OCI-LY7 (cell line): ENCODE data around the gene DLGAP1.

ENCODE experiments used
- EZH2phosphoT487 ChIP-seq: fragments of 200-600 bp; sonication (generic); IDR thresholded peaks from 2 replicates; pipeline ENCODE4 v1.6.1; 2018; ENCODE audit warnings: low read depth, borderline replicate concordance, mild to moderate bottlenecking, mixed run types, antibody characterized with exemption, low read length, moderate library complexity, mixed read lengths
- TF ChIP-seq, protein P1 (sequence below): fragments of 200-600 bp; sonication (generic); conservative IDR thresholded peaks from 2 replicates; pipeline ENCODE4 v1.5.1; 2014; ENCODE audit warnings: mild to moderate bottlenecking, antibody characterized with exemption, low read length, moderate library complexity, mixed read lengths

DNA sequence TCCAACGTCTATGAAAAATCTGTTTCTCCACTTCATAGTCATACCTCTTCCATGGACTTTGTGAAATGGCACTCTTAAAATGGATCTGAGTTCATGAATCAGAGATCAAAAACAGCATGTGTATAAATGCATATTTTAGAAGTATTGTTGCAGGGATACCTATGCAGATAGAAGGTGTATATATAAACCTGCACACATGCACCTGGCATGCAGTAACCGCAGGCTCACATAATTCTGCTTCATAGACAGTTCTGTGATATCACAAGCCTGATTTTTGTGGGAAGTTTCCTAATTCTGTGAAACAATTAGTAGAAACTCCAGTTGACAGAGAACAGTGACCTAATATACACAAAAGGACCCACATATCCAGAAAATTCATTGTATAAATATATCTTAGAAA, 583.4 kb downstream of the DLGAP1 start:
- TF ChIP-seq, protein P1, sequence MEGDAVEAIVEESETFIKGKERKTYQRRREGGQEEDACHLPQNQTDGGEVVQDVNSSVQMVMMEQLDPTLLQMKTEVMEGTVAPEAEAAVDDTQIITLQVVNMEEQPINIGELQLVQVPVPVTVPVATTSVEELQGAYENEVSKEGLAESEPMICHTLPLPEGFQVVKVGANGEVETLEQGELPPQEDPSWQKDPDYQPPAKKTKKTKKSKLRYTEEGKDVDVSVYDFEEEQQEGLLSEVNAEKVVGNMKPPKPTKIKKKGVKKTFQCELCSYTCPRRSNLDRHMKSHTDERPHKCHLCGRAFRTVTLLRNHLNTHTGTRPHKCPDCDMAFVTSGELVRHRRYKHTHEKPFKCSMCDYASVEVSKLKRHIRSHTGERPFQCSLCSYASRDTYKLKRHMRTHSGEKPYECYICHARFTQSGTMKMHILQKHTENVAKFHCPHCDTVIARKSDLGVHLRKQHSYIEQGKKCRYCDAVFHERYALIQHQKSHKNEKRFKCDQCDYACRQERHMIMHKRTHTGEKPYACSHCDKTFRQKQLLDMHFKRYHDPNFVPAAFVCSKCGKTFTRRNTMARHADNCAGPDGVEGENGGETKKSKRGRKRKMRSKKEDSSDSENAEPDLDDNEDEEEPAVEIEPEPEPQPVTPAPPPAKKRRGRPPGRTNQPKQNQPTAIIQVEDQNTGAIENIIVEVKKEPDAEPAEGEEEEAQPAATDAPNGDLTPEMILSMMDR: no peak
- no peak for TF ChIP-seq EZH2phosphoT487
